ENCODE data around the gene IL36A.

- TF ChIP-seq CTCF (IDR thresholded peaks at IDR 0.05) (no peak), POLR2A (IDR thresholded peaks at IDR 0.05) (no peak)
These were observed 32.7 kb upstream of the IL36A start for GRCh38 chr2:112972423-112973086.
